Mucosa of stomach (tissue), 1 donor: ENCODE measurements around the gene TREH.

Source experiments
- H3K27me3 ChIP-seq: one replicate; pipeline ENCODE4 v1.7.0; 2013; ENCODE audit warnings: mild to moderate bottlenecking, low read length; ENCODE audit not compliant: control insufficient read depth, insufficient read depth
- H3K36me3 ChIP-seq: one replicate; pipeline ENCODE4 v1.7.0; 2013; ENCODE audit warnings: low read length; ENCODE audit not compliant: control insufficient read depth, insufficient read depth
- H3K4me1 ChIP-seq: one replicate; pipeline ENCODE4 v1.7.0; 2013; ENCODE audit warnings: mild to moderate bottlenecking, low read length; ENCODE audit not compliant: control insufficient read depth, insufficient read depth
- H3K4me3 ChIP-seq: one replicate; pipeline ENCODE4 v1.7.0; 2013; ENCODE audit warnings: low read length
- H3K9ac ChIP-seq: one replicate; pipeline ENCODE4 v1.7.0; 2013; ENCODE audit warnings: mild to moderate bottlenecking, low read length, moderate library complexity
- H3K9me3 ChIP-seq: one replicate; pipeline ENCODE4 v1.7.0; 2013; ENCODE audit warnings: mild to moderate bottlenecking, low read length, moderate library complexity; ENCODE audit not compliant: control insufficient read depth
- donor health status: Pancreatic carcinoma.

Gene TREH

GRCh38 chr11:118651820-118652219 lies 27.6 kb downstream of the TREH start:
- peaks cover 4% of the 10 kb centered on the region for H3K4me1 ChIP-seq
- H3K9ac ChIP-seq, result no peak overlapping the region
- no peaks in the 10 kb centered on the region for H3K27me3 ChIP-seq
- H3K9me3 ChIP-seq, result no peaks in the 10 kb centered on the region
- H3K4me3 ChIP-seq, result no peak overlapping the region
- peaks cover 12% of the 10 kb centered on the region for H3K36me3 ChIP-seq

- Histone ChIP-seq H3K36me3 (peaks cover 8% of the 10 kb centered on the region), H3K9ac (no peak overlapping the region), H3K4me3 (no peak overlapping the region), H3K9me3 (no peaks in the 10 kb centered on the region), H3K4me1 (peaks cover 4% of the 10 kb centered on the region), H3K27me3 (no peaks in the 10 kb centered on the region)
Measured at GRCh38 chr11:118650366-118650765, 29.1 kb downstream of the TREH start.

GRCh38 chr11:118649941-118650340 lies 29.5 kb downstream of the TREH start:
- H3K9me3 ChIP-seq, result no peaks in the 10 kb centered on the region
- H3K4me1 ChIP-seq, result peaks cover 4% of the 10 kb centered on the region
- no peak overlapping the region for H3K9ac ChIP-seq
- peaks cover 7% of the 10 kb centered on the region for H3K36me3 ChIP-seq
- H3K27me3 ChIP-seq, result no peaks in the 10 kb centered on the region
- H3K4me3 ChIP-seq, result no peak overlapping the region

GRCh38 chr11:118648291-118648690 lies 31.2 kb downstream of the TREH start:
- peaks cover 4% of the 10 kb centered on the region for H3K4me1 ChIP-seq
- H3K9me3 ChIP-seq, result no peaks in the 10 kb centered on the region
- H3K4me3 ChIP-seq, result no peak overlapping the region
- H3K36me3 ChIP-seq, result peaks cover 8% of the 10 kb centered on the region
- H3K9ac ChIP-seq, result no peak overlapping the region
- no peaks in the 10 kb centered on the region for H3K27me3 ChIP-seq

GRCh38 chr11:118646393-118646792 lies 33.1 kb downstream of the TREH start:
- H3K9ac ChIP-seq, result no peak overlapping the region
- H3K36me3 ChIP-seq, result peaks cover 13% of the 10 kb centered on the region
- no peaks in the 10 kb centered on the region for H3K9me3 ChIP-seq
- H3K4me3 ChIP-seq, result no peak overlapping the region
- no peaks in the 10 kb centered on the region for H3K27me3 ChIP-seq
- H3K4me1 ChIP-seq, result peaks cover 11% of the 10 kb centered on the region

GRCh38 chr11:118645066-118645715 lies 34.3 kb downstream of the TREH start:
- no peak overlapping the region for H3K4me3 ChIP-seq
- no peaks in the 10 kb centered on the region for H3K9me3 ChIP-seq
- H3K4me1 ChIP-seq, result peaks cover 18% of the 10 kb centered on the region
- peaks cover 7% of the 10 kb centered on the region for H3K36me3 ChIP-seq
- no peaks in the 10 kb centered on the region for H3K27me3 ChIP-seq
- no peak overlapping the region for H3K9ac ChIP-seq

- no peaks in the 10 kb centered on the region for H3K9me3 ChIP-seq
- peaks cover 7% of the 10 kb centered on the region for H3K36me3 ChIP-seq
- no peak overlapping the region for H3K4me3 ChIP-seq
- H3K9ac ChIP-seq, result no peak overlapping the region
- peaks cover 14% of the 10 kb centered on the region for H3K4me1 ChIP-seq
- H3K27me3 ChIP-seq, result no peaks in the 10 kb centered on the region
Measured at GRCh38 chr11:118644496-118644895, 35.0 kb downstream of the TREH start.

GRCh38 chr11:118643995-118644345 lies 35.5 kb downstream of the TREH start:
- Histone ChIP-seq H3K9ac (no peak overlapping the region), H3K27me3 (no peaks in the 10 kb centered on the region), H3K9me3 (no peaks in the 10 kb centered on the region), H3K4me3 (no peak overlapping the region), H3K36me3 (peaks cover 7% of the 10 kb centered on the region), H3K4me1 (peaks cover 14% of the 10 kb centered on the region)

GRCh38 chr11:118643142-118643994 lies 36.1 kb downstream of the TREH start:
- H3K4me1 ChIP-seq, result peaks cover 14% of the 10 kb centered on the region
- H3K9me3 ChIP-seq, result no peaks in the 10 kb centered on the region
- peaks cover 7% of the 10 kb centered on the region for H3K36me3 ChIP-seq
- no peak overlapping the region for H3K9ac ChIP-seq
- no peaks in the 10 kb centered on the region for H3K27me3 ChIP-seq
- no peak overlapping the region for H3K4me3 ChIP-seq

GRCh38 chr11:118641397-118642019 lies 37.9 kb downstream of the TREH start:
- Histone ChIP-seq H3K4me3 (no peak overlapping the region), H3K27me3 (no peaks in the 10 kb centered on the region), H3K4me1 (peaks cover 14% of the 10 kb centered on the region), H3K9me3 (no peaks in the 10 kb centered on the region), H3K36me3 (peaks cover 7% of the 10 kb centered on the region), H3K9ac (no peak overlapping the region)

GRCh38 chr11:118640332-118641154 lies 38.9 kb downstream of the TREH start:
- Histone ChIP-seq H3K4me3 (no peak overlapping the region), H3K36me3 (peaks cover 7% of the 10 kb centered on the region), H3K27me3 (no peaks in the 10 kb centered on the region), H3K4me1 (peaks cover 20% of the 10 kb centered on the region), H3K9me3 (no peaks in the 10 kb centered on the region), H3K9ac (no peak overlapping the region)
